Panc1 (cell line): ENCODE results near the gene PSMB8. TPM values are rescaled to one million over a fixed set of nuclear protein-coding genes. Genes with fewer than 3 reads are reported as not detected.

Source experiments
- ATAC-seq: fragments of 200-7000 bp; cut with Tn5 transposase; 2 replicates; pipeline ENCODE4 v1.9.1; 2020; ENCODE audit warnings: mild to moderate bottlenecking, moderate library complexity
- BruUV-seq: library from RNA; stranded (reverse); fragments of 400-500 nt; replicated peaks from 2 replicates; lab custom pipeline; 2021; lab: Mats Ljungman, UMichigan
- CTCF ChIA-PET: fragments of 300-600 bp; sonication (Branson Sonifier 250); formaldehyde crosslinking; loops from one replicate; lab custom pipeline; 2022; ENCODE audit warnings: antibody characterized with exemption; lab: Charles Lee
- POLR2A ChIA-PET: fragments of 300-600 bp; sonication (Branson Sonifier 250); formaldehyde crosslinking; loops from one replicate; lab custom pipeline; 2022; ENCODE audit warnings: antibody characterized with exemption; lab: Charles Lee
- DNase-seq: peaks from one replicate; pipeline ENCODE4 v3.0.0-alpha.2; 2010; ENCODE audit warnings: low read depth, low spot score
- H3K27ac ChIP-seq: 2 replicates; pipeline ENCODE4 v1.5.1; 2011; ENCODE audit warnings: mild to moderate bottlenecking, low read length, inconsistent platforms
- H3K27me3 ChIP-seq: fragments of 200-500 bp; sonication (Bioruptor generic); 2 replicates; pipeline ENCODE4 v1.6.0; 2014; ENCODE audit warnings: low read length, inconsistent platforms; ENCODE audit not compliant: control insufficient read depth, insufficient read depth
- H3K36me3 ChIP-seq: fragments of 200-500 bp; sonication (Bioruptor generic); 2 replicates; pipeline ENCODE4 v1.5.1; 2014; ENCODE audit warnings: inconsistent platforms, mild to moderate bottlenecking, low read length, moderate library complexity; ENCODE audit not compliant: control insufficient read depth, insufficient read depth
- H3K4me1 ChIP-seq: 2 replicates; pipeline ENCODE4 v1.5.1; 2011; ENCODE audit warnings: inconsistent platforms, mild to moderate bottlenecking, low read length, moderate library complexity; ENCODE audit not compliant: control insufficient read depth, insufficient read depth
- H3K4me3 ChIP-seq, 2 experiments: 2 replicates each; pipeline ENCODE4 v1.5.1; 2011 to 2012; ENCODE audit warnings: low read depth in 2 of 2, low read length in 2 of 2, mild to moderate bottlenecking in 2 of 2, inconsistent platforms in 1 of 2, moderate library complexity in 1 of 2
- H3K9me3 ChIP-seq: fragments of 200-500 bp; sonication (Bioruptor generic); 2 replicates; pipeline ENCODE4 v1.5.1; 2014; ENCODE audit warnings: low read depth, mild to moderate bottlenecking, inconsistent platforms, low read length, moderate library complexity; ENCODE audit not compliant: control insufficient read depth, insufficient read depth
- CTCF ChIP-seq: fragments of 450-650 bp; IDR thresholded peaks from 2 replicates; pipeline ENCODE4 v1.5.1; 2017; ENCODE audit warnings: mild to moderate bottlenecking
- POLR2AphosphoS5 ChIP-seq: IDR thresholded peaks from 2 replicates; pipeline ENCODE4 v1.6.1; 2012; ENCODE audit warnings: mild to moderate bottlenecking, low read depth, low read length, moderate library complexity
- SIN3A ChIP-seq: IDR thresholded peaks from 2 replicates; pipeline ENCODE4 v1.6.1; 2012; ENCODE audit warnings: low read depth, mild to moderate bottlenecking, low read length, moderate library complexity, borderline replicate concordance; ENCODE audit not compliant: insufficient read depth
- TCF7L2 ChIP-seq: IDR thresholded peaks from 2 replicates; pipeline ENCODE4 v1.6.1; 2011; ENCODE audit warnings: mild to moderate bottlenecking, low read depth, low read length, inconsistent platforms
- in situ Hi-C: cut with HindIII; loops from 2 replicates; pipeline ENCODE4 v1.10.0; 2016; ENCODE audit warnings: low sequenced_read_pairs, low pct_unique_long_range_greater_than_20kb
- intact Hi-C: fragments of 100-400 bp; cut with micrococcal nuclease; formaldehyde crosslinking; loops from one replicate; pipeline ENCODE4 v1.10.0; 2022; ENCODE audit not compliant: unreplicated experiment
- total RNA-seq: library from RNA; stranded (reverse); gene quantifications from one replicate; pipeline ENCODE4 v1.2.1, GENCODE V29; 2021; ENCODE audit not compliant: unreplicated experiment
- TF ChIP-seq, protein P1 (sequence below), 2 experiments: IDR thresholded peaks; 2 replicates each; pipeline ENCODE4 v1.6.1; 2011 to 2012; ENCODE audit warnings: low read depth in 2 of 2, control low read depth in 1 of 2, low read length in 1 of 2, mild to moderate bottlenecking in 1 of 2, moderate library complexity in 1 of 2; ENCODE audit not compliant: insufficient read depth in 1 of 2

Gene PSMB8
- total RNA-seq, 1 experiment from 2014 or later: 43.8 TPM

DNA sequence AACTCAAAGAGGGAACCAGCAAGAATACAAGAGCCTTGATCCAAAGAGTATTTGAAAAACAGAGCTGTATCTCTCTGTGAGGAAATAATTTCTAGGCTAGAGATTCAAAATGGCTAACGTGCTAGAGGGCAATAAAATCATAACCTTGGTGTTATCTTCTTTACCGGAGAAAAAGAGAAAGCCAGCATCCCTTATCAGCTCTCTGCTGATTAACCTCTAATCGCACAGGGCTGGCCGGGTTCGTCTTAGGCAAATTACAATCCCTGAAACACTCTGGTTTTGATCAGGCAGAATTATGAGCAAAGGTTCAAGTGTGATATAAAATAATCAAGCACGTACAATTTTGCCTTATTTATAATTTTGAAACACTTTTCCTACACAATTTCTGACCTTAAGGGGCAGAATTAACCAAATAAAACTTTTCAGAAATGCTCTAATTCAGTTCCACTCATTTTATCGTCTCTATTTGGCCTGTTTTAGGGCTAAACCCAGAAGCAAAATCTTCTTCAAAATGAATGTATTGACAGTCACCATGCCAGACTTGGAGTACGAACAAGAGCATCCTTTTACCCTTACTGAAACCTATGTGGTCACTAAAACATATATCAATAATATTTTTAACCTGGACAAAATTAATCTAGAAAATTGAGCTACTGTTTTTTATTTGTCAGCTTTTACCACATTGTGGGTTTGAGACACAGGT is 23.9 kb upstream of the PSMB8 start:
- ATAC-seq: peak; percentile 68
- ChIA-PET POLR2A (no interaction called here), CTCF (interaction anchor here (0.6 to 2.3 kb wide), 12 partner anchors 8 to 672 kb away, joined by 3 to 56 read pairs (median 4); partner anchors contain the start of genes PSMB9, TAP1 and TAP2)
- TF ChIP-seq POLR2AphosphoS5: no peak
- TF ChIP-seq TCF7L2: no peak
- TF ChIP-seq SIN3A: no peak
- TF ChIP-seq, protein P1, sequence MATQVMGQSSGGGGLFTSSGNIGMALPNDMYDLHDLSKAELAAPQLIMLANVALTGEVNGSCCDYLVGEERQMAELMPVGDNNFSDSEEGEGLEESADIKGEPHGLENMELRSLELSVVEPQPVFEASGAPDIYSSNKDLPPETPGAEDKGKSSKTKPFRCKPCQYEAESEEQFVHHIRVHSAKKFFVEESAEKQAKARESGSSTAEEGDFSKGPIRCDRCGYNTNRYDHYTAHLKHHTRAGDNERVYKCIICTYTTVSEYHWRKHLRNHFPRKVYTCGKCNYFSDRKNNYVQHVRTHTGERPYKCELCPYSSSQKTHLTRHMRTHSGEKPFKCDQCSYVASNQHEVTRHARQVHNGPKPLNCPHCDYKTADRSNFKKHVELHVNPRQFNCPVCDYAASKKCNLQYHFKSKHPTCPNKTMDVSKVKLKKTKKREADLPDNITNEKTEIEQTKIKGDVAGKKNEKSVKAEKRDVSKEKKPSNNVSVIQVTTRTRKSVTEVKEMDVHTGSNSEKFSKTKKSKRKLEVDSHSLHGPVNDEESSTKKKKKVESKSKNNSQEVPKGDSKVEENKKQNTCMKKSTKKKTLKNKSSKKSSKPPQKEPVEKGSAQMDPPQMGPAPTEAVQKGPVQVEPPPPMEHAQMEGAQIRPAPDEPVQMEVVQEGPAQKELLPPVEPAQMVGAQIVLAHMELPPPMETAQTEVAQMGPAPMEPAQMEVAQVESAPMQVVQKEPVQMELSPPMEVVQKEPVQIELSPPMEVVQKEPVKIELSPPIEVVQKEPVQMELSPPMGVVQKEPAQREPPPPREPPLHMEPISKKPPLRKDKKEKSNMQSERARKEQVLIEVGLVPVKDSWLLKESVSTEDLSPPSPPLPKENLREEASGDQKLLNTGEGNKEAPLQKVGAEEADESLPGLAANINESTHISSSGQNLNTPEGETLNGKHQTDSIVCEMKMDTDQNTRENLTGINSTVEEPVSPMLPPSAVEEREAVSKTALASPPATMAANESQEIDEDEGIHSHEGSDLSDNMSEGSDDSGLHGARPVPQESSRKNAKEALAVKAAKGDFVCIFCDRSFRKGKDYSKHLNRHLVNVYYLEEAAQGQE (IDR thresholded peaks at IDR 0.05; ENCODE audit: insufficient read depth in 1 of 2, low read depth in 2 of 2, low read length in 1 of 2): no peak
- TF ChIP-seq CTCF: no peak
- in situ Hi-C loops (no loop called here), intact Hi-C loops (loop anchor here (1.0 to 10.0 kb wide), 2 partner anchors 29 to 453 kb away; partner anchors contain the start of gene TAP2)
- BruUV-seq: no TSS peak
- Histone ChIP-seq H3K36me3 (no peaks in the 10 kb centered on the region), H3K27ac (no peak overlapping the region), H3K4me3 (no peak overlapping the region), H3K27me3 (peaks cover 10% of the 10 kb centered on the region; the same call in 1 of the 2 replicates), H3K9me3 (no peaks in the 10 kb centered on the region), H3K4me1 (0 out of 2 replicates have a peak, but pooled peaks cover 3% of the 10 kb centered on the region)
- no peak for DNase-seq

- no peak for ATAC-seq
- H3K4me3 ChIP-seq: no peak overlapping the region
- peaks cover 10% of the 10 kb centered on the region; the same call in 1 of the 2 replicates for H3K27me3 ChIP-seq
- intact Hi-C loops (loop anchor here (1.0 to 10.0 kb wide), 2 partner anchors 29 to 452 kb away; partner anchors contain the start of gene TAP2), in situ Hi-C loops (no loop called here)
- ChIA-PET POLR2A (no interaction called here), CTCF (interaction anchor here (0.6 to 2.3 kb wide), 4 partner anchors 8 to 671 kb away, joined by 3 to 56 read pairs (median 4); partner anchors contain the start of gene TAP2)
- no peak for DNase-seq
- no peaks in the 10 kb centered on the region for H3K36me3 ChIP-seq
- H3K4me1 ChIP-seq: peaks cover 3% of the 10 kb centered on the region; the same call in 1 of the 2 replicates
- no TSS peak for BruUV-seq
- H3K27ac ChIP-seq: no peak overlapping the region
- H3K9me3 ChIP-seq: no peaks in the 10 kb centered on the region
- TF ChIP-seq POLR2AphosphoS5: no peak
- no peak for TF ChIP-seq SIN3A
- no peak for TF ChIP-seq CTCF
- TF ChIP-seq, protein P1 (IDR thresholded peaks at IDR 0.05; ENCODE audit: insufficient read depth in 1 of 2, low read depth in 2 of 2, low read length in 1 of 2): no peak
- TF ChIP-seq TCF7L2: no peak
Observed at GRCh38 chr6:32867022-32867477, 23.2 kb upstream of the PSMB8 start.
